ENCODE data around the gene STX4.
"Not testable (repeated sequence)": the region's sequence is repeated elsewhere in the genome, so short reads cannot be mapped to it uniquely, and the experiment has no call there.

Gene STX4

DNA sequence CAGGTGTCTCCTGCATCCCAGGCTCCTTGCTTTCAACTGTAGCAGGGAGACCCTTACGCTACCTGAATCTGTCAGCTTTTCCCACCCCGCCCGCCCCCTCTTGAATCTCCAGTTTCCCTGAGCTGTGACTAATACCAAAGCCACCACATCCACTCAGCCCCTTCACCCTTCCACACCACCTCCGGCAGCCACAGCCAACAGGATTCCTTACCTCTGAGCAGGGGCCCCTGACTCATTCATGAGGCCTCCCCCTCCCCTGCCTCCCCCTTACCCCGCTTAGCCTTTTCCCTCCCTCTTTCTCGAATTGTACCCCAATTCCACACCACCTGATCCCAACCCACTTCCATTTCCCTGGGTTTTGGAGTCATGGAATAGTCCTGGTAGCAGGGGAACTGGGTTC is 25.2 kb upstream of the STX4 start:
- H3K4me1 ChIP-seq (ENCODE audit: control insufficient read depth, insufficient read depth, low read length, poor library complexity, severe bottlenecking): peaks cover 6% of the 10 kb centered on the region
- no peak overlapping the region for H3K27ac ChIP-seq (ENCODE audit: insufficient read depth, low read length, poor library complexity, severe bottlenecking)
- H3K9me3 ChIP-seq (ENCODE audit: control insufficient read depth, low read length): no peaks in the 10 kb centered on the region
- no peaks in the 10 kb centered on the region for H3K27me3 ChIP-seq (replicated peaks; ENCODE audit: control insufficient read depth, insufficient read depth, low read length, poor library complexity, severe bottlenecking)
- no peaks in the 10 kb centered on the region for H3K36me3 ChIP-seq (ENCODE audit: control insufficient read depth, insufficient read depth, low read length)
- DNase-seq: no peak
- no peak overlapping the region for H3K4me3 ChIP-seq (ENCODE audit: insufficient read depth, low read depth, low read length, poor library complexity, severe bottlenecking)

DNA sequence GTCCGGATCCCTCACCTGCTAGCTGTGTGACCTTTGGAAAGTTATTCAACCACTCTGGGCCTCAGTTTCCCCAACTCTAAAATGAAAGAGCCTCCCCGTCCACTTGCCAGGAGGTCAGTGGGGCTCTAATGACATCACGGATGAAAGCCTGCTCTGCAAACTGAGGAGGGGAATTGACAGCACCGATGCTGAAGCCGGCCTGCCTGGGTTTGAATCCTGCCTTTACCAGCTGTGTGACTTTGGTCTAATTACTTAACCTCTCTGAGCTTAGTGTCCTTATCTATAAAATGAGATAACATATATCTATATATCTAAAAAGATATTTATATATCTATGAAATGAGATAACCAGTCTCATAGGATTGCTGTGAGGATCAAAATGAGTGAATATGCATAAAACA is 24.8 kb upstream of the STX4 start:
- no peaks in the 10 kb centered on the region for H3K27me3 ChIP-seq (replicated peaks; ENCODE audit: control insufficient read depth, insufficient read depth, low read length, poor library complexity, severe bottlenecking)
- H3K4me3 ChIP-seq (ENCODE audit: insufficient read depth, low read depth, low read length, poor library complexity, severe bottlenecking): no peak overlapping the region
- no peaks in the 10 kb centered on the region for H3K36me3 ChIP-seq (ENCODE audit: control insufficient read depth, insufficient read depth, low read length)
- peaks cover 6% of the 10 kb centered on the region for H3K4me1 ChIP-seq (ENCODE audit: control insufficient read depth, insufficient read depth, low read length, poor library complexity, severe bottlenecking)
- no peaks in the 10 kb centered on the region for H3K9me3 ChIP-seq (ENCODE audit: control insufficient read depth, low read length)
- H3K27ac ChIP-seq (ENCODE audit: insufficient read depth, low read length, poor library complexity, severe bottlenecking): no peak overlapping the region
- DNase-seq: no peak

GRCh38 chr16:31009120-31009519 is 24.2 kb upstream of the STX4 start:
- Histone ChIP-seq H3K4me3 (ENCODE audit: insufficient read depth, low read depth, low read length, poor library complexity, severe bottlenecking) (no peak overlapping the region), H3K9me3 (ENCODE audit: control insufficient read depth, low read length) (no peaks in the 10 kb centered on the region), H3K4me1 (ENCODE audit: control insufficient read depth, insufficient read depth, low read length, poor library complexity, severe bottlenecking) (peaks cover 6% of the 10 kb centered on the region), H3K27me3 (replicated peaks; ENCODE audit: control insufficient read depth, insufficient read depth, low read length, poor library complexity, severe bottlenecking) (no peaks in the 10 kb centered on the region), H3K27ac (ENCODE audit: insufficient read depth, low read length, poor library complexity, severe bottlenecking) (no peak overlapping the region), H3K36me3 (ENCODE audit: control insufficient read depth, insufficient read depth, low read length) (no peaks in the 10 kb centered on the region)
- no peak for DNase-seq

- H3K27ac ChIP-seq (ENCODE audit: insufficient read depth, low read length, poor library complexity, severe bottlenecking): no peak overlapping the region
- H3K4me1 ChIP-seq (ENCODE audit: control insufficient read depth, insufficient read depth, low read length, poor library complexity, severe bottlenecking): peaks cover 6% of the 10 kb centered on the region
- DNase-seq: no peak
- no peak overlapping the region for H3K4me3 ChIP-seq (ENCODE audit: insufficient read depth, low read depth, low read length, poor library complexity, severe bottlenecking)
- no peaks in the 10 kb centered on the region for H3K9me3 ChIP-seq (ENCODE audit: control insufficient read depth, low read length)
- no peaks in the 10 kb centered on the region for H3K27me3 ChIP-seq (replicated peaks; ENCODE audit: control insufficient read depth, insufficient read depth, low read length, poor library complexity, severe bottlenecking)
- H3K36me3 ChIP-seq (ENCODE audit: control insufficient read depth, insufficient read depth, low read length): no peaks in the 10 kb centered on the region
These were observed 23.3 kb upstream of the STX4 start for GRCh38 chr16:31009894-31010584.

- peak in 2 of 3 donors; percentile 6 to 19 for DNase-seq
- Histone ChIP-seq H3K4me3 (ENCODE audit: insufficient read depth, low read depth, low read length, poor library complexity, severe bottlenecking) (peak within 1 kb of the TSS; percentile 45), H3K36me3 (ENCODE audit: control insufficient read depth, insufficient read depth, low read length) (no peaks in the 10 kb centered on the region), H3K27ac (ENCODE audit: insufficient read depth, low read length, poor library complexity, severe bottlenecking) (no peak within 1 kb of the TSS), H3K9me3 (ENCODE audit: control insufficient read depth, low read length) (no peaks in the 10 kb centered on the region), H3K4me1 (ENCODE audit: control insufficient read depth, insufficient read depth, low read length, poor library complexity, severe bottlenecking) (peaks cover 6% of the 10 kb centered on the region), H3K27me3 (replicated peaks; ENCODE audit: control insufficient read depth, insufficient read depth, low read length, poor library complexity, severe bottlenecking) (no peaks in the 10 kb centered on the region)
These were observed 22.6 kb upstream of the STX4 start, which contains the start of gene STX1B for GRCh38 chr16:31010585-31011325. STX1B (minus strand) TSS chr16:31010638; CDS start chr16:31010396, 242 bp downstream.

- H3K27me3 ChIP-seq (replicated peaks; ENCODE audit: control insufficient read depth, insufficient read depth, low read length, poor library complexity, severe bottlenecking): not testable (repeated sequence)
These were observed 21.5 kb upstream of the STX4 start for GRCh38 chr16:31011815-31012214.

GRCh38 chr16:31013292-31013691 is 20.1 kb upstream of the STX4 start:
- H3K27ac ChIP-seq (ENCODE audit: insufficient read depth, low read length, poor library complexity, severe bottlenecking); H3K4me3 ChIP-seq (ENCODE audit: insufficient read depth, low read depth, low read length, poor library complexity, severe bottlenecking); H3K36me3 ChIP-seq (ENCODE audit: control insufficient read depth, insufficient read depth, low read length); H3K27me3 ChIP-seq (replicated peaks; ENCODE audit: control insufficient read depth, insufficient read depth, low read length, poor library complexity, severe bottlenecking); H3K9me3 ChIP-seq (ENCODE audit: control insufficient read depth, low read length); DNase-seq; H3K4me1 ChIP-seq (ENCODE audit: control insufficient read depth, insufficient read depth, low read length, poor library complexity, severe bottlenecking): not testable (repeated sequence)

More at GRCh38 chr16:31011815-31012214, 21.5 kb upstream of the STX4 start:
- not testable (repeated sequence) for DNase-seq; H3K4me3 ChIP-seq (ENCODE audit: insufficient read depth, low read depth, low read length, poor library complexity, severe bottlenecking); H3K4me1 ChIP-seq (ENCODE audit: control insufficient read depth, insufficient read depth, low read length, poor library complexity, severe bottlenecking); H3K9me3 ChIP-seq (ENCODE audit: control insufficient read depth, low read length); H3K27ac ChIP-seq (ENCODE audit: insufficient read depth, low read length, poor library complexity, severe bottlenecking); H3K36me3 ChIP-seq (ENCODE audit: control insufficient read depth, insufficient read depth, low read length)

GRCh38 chr16:31016018-31016417 is 17.3 kb upstream of the STX4 start:
- H3K4me3 ChIP-seq (ENCODE audit: insufficient read depth, low read depth, low read length, poor library complexity, severe bottlenecking): no peak overlapping the region
- no peak overlapping the region for H3K27ac ChIP-seq (ENCODE audit: insufficient read depth, low read length, poor library complexity, severe bottlenecking)
- no peaks in the 10 kb centered on the region for H3K27me3 ChIP-seq (replicated peaks; ENCODE audit: control insufficient read depth, insufficient read depth, low read length, poor library complexity, severe bottlenecking)
- no peaks in the 10 kb centered on the region for H3K9me3 ChIP-seq (ENCODE audit: control insufficient read depth, low read length)
- no peak for DNase-seq
- peaks cover 3% of the 10 kb centered on the region for H3K4me1 ChIP-seq (ENCODE audit: control insufficient read depth, insufficient read depth, low read length, poor library complexity, severe bottlenecking)
- no peaks in the 10 kb centered on the region for H3K36me3 ChIP-seq (ENCODE audit: control insufficient read depth, insufficient read depth, low read length)

- DNase-seq; H3K9me3 ChIP-seq (ENCODE audit: control insufficient read depth, low read length); H3K27ac ChIP-seq (ENCODE audit: insufficient read depth, low read length, poor library complexity, severe bottlenecking); H3K27me3 ChIP-seq (replicated peaks; ENCODE audit: control insufficient read depth, insufficient read depth, low read length, poor library complexity, severe bottlenecking); H3K36me3 ChIP-seq (ENCODE audit: control insufficient read depth, insufficient read depth, low read length); H3K4me3 ChIP-seq (ENCODE audit: insufficient read depth, low read depth, low read length, poor library complexity, severe bottlenecking); H3K4me1 ChIP-seq (ENCODE audit: control insufficient read depth, insufficient read depth, low read length, poor library complexity, severe bottlenecking): not testable (repeated sequence)
These were observed 15.6 kb upstream of the STX4 start for GRCh38 chr16:31017756-31018155.

- H3K36me3 ChIP-seq (ENCODE audit: control insufficient read depth, insufficient read depth, low read length): no peaks in the 10 kb centered on the region
These were observed 12.8 kb upstream of the STX4 start for GRCh38 chr16:31020536-31020935.

More at GRCh38 chr16:31020536-31020935, 12.8 kb upstream of the STX4 start:
- Histone ChIP-seq H3K27ac (ENCODE audit: insufficient read depth, low read length, poor library complexity, severe bottlenecking) (no peak overlapping the region), H3K9me3 (ENCODE audit: control insufficient read depth, low read length) (no peaks in the 10 kb centered on the region), H3K27me3 (replicated peaks; ENCODE audit: control insufficient read depth, insufficient read depth, low read length, poor library complexity, severe bottlenecking) (no peaks in the 10 kb centered on the region), H3K4me3 (ENCODE audit: insufficient read depth, low read depth, low read length, poor library complexity, severe bottlenecking) (no peak overlapping the region), H3K4me1 (ENCODE audit: control insufficient read depth, insufficient read depth, low read length, poor library complexity, severe bottlenecking) (no peaks in the 10 kb centered on the region)
- DNase-seq: no peak

All from effector memory CD4-positive, alpha-beta T cell (primary cell).